ENCODE measurements around the gene SCYL1. TPM values are rescaled to one million over a fixed set of nuclear protein-coding genes. Genes with fewer than 3 reads are reported as not detected.

Gene SCYL1

GRCh38 chr11:65584723-65585171 is 59.9 kb downstream of the SCYL1 start:
- H3K9ac ChIP-seq (ENCODE audit: low read length), result no peak overlapping the region
- H3K27me3 ChIP-seq (ENCODE audit: insufficient read depth, low read length, poor library complexity), result peaks cover 2% of the 10 kb centered on the region
- no peak overlapping the region for H3K4me3 ChIP-seq (ENCODE audit: low read length)
- no peak overlapping the region for H3K27ac ChIP-seq (ENCODE audit: low read depth, low read length)
- H4K5ac ChIP-seq (ENCODE audit: low read length), result no peak overlapping the region
- no peaks in the 10 kb centered on the region for H3K79me1 ChIP-seq (ENCODE audit: low read length)
- H2BK5ac ChIP-seq (ENCODE audit: low read length), result no peak overlapping the region
- H3K4me1 ChIP-seq (ENCODE audit: control insufficient read depth, low read depth, low read length), result no peaks in the 10 kb centered on the region
- H2BK120ac ChIP-seq (ENCODE audit: low read depth, low read length), result no peak overlapping the region
- H3K18ac ChIP-seq (ENCODE audit: low read length), result no peak overlapping the region
- no peak overlapping the region for H3K56ac ChIP-seq (ENCODE audit: low read length)
- H3K36me3 ChIP-seq (ENCODE audit: control insufficient read depth, insufficient read depth, low read length), result no peaks in the 10 kb centered on the region
- no CpG with 5 or more reads among the region's 46 CpGs for WGBS (ENCODE audit: extremely low coverage, insufficient coverage, low lambda C conversion rate)
- no peak overlapping the region for H2AK5ac ChIP-seq (ENCODE audit: low read length)
- no peak overlapping the region for H3K4ac ChIP-seq (ENCODE audit: low read depth, low read length)
- no peak for DNase-seq
- H3K23ac ChIP-seq (ENCODE audit: low read length), result no peak overlapping the region
- H3K4me2 ChIP-seq (ENCODE audit: low read length), result no peak overlapping the region
- H2BK15ac ChIP-seq (replicated peaks; ENCODE audit: low read depth), result no peak overlapping the region
- no peak overlapping the region for H4K8ac ChIP-seq (ENCODE audit: low read depth, low read length)
- no peaks in the 10 kb centered on the region for H3K79me2 ChIP-seq (ENCODE audit: control insufficient read depth, insufficient read depth, low read length)

- Histone ChIP-seq H3K79me2 (ENCODE audit: control insufficient read depth, insufficient read depth, low read length) (no peaks in the 10 kb centered on the region), H3K27ac (ENCODE audit: low read depth, low read length) (no peak overlapping the region), H2BK15ac (replicated peaks; ENCODE audit: low read depth) (no peak overlapping the region), H3K4me2 (ENCODE audit: low read length) (no peak overlapping the region), H3K4me1 (ENCODE audit: control insufficient read depth, low read depth, low read length) (no peaks in the 10 kb centered on the region), H2AK5ac (ENCODE audit: low read length) (no peak overlapping the region), H4K5ac (ENCODE audit: low read length) (no peak overlapping the region), H2BK5ac (ENCODE audit: low read length) (no peak overlapping the region), H3K23ac (ENCODE audit: low read length) (no peak overlapping the region), H3K27me3 (ENCODE audit: insufficient read depth, low read length, poor library complexity) (peaks cover 2% of the 10 kb centered on the region), H3K4me3 (ENCODE audit: low read length) (no peak overlapping the region), H3K4ac (ENCODE audit: low read depth, low read length) (no peak overlapping the region), H3K18ac (ENCODE audit: low read length) (no peak overlapping the region), H3K36me3 (ENCODE audit: control insufficient read depth, insufficient read depth, low read length) (no peaks in the 10 kb centered on the region), H3K79me1 (ENCODE audit: low read length) (no peaks in the 10 kb centered on the region), H3K56ac (ENCODE audit: low read length) (no peak overlapping the region), H4K8ac (ENCODE audit: low read depth, low read length) (no peak overlapping the region), H2BK120ac (ENCODE audit: low read depth, low read length) (no peak overlapping the region), H3K9ac (ENCODE audit: low read length) (no peak overlapping the region)
- no peak for DNase-seq
- WGBS (ENCODE audit: extremely low coverage, insufficient coverage, low lambda C conversion rate), result no CpG with 5 or more reads among the region's 51 CpGs
Measured at GRCh38 chr11:65585396-65586246, 60.7 kb downstream of the SCYL1 start.

GRCh38 chr11:65586247-65586630 is 61.4 kb downstream of the SCYL1 start:
- no peak overlapping the region for H3K9ac ChIP-seq (ENCODE audit: low read length)
- peaks cover 2% of the 10 kb centered on the region for H3K27me3 ChIP-seq (ENCODE audit: insufficient read depth, low read length, poor library complexity)
- no peaks in the 10 kb centered on the region for H3K4me1 ChIP-seq (ENCODE audit: control insufficient read depth, low read depth, low read length)
- H3K23ac ChIP-seq (ENCODE audit: low read length), result no peak overlapping the region
- H2BK120ac ChIP-seq (ENCODE audit: low read depth, low read length), result no peak overlapping the region
- no peak overlapping the region for H2BK15ac ChIP-seq (replicated peaks; ENCODE audit: low read depth)
- H3K36me3 ChIP-seq (ENCODE audit: control insufficient read depth, insufficient read depth, low read length), result no peaks in the 10 kb centered on the region
- no peak overlapping the region for H3K18ac ChIP-seq (ENCODE audit: low read length)
- H3K79me1 ChIP-seq (ENCODE audit: low read length), result no peaks in the 10 kb centered on the region
- peak overlapping the region; percentile 31 for H3K56ac ChIP-seq (ENCODE audit: low read length)
- no peak overlapping the region for H4K8ac ChIP-seq (ENCODE audit: low read depth, low read length)
- no peak overlapping the region for H3K4me3 ChIP-seq (ENCODE audit: low read length)
- no peak for DNase-seq
- H3K4ac ChIP-seq (ENCODE audit: low read depth, low read length), result no peak overlapping the region
- no peak overlapping the region for H3K4me2 ChIP-seq (ENCODE audit: low read length)
- H2AK5ac ChIP-seq (ENCODE audit: low read length), result no peak overlapping the region
- no CpG with 5 or more reads among the region's 4 CpGs for WGBS (ENCODE audit: extremely low coverage, insufficient coverage, low lambda C conversion rate)
- H2BK5ac ChIP-seq (ENCODE audit: low read length), result no peak overlapping the region
- no peak overlapping the region for H4K5ac ChIP-seq (ENCODE audit: low read length)
- no peaks in the 10 kb centered on the region for H3K79me2 ChIP-seq (ENCODE audit: control insufficient read depth, insufficient read depth, low read length)
- no peak overlapping the region for H3K27ac ChIP-seq (ENCODE audit: low read depth, low read length)

- no peak overlapping the region for H4K5ac ChIP-seq (ENCODE audit: low read length)
- peak; percentile 68 for DNase-seq
- no peak overlapping the region for H3K9ac ChIP-seq (ENCODE audit: low read length)
- H3K23ac ChIP-seq (ENCODE audit: low read length), result no peak overlapping the region
- H3K4ac ChIP-seq (ENCODE audit: low read depth, low read length), result no peak overlapping the region
- no CpG with 5 or more reads among the region's 2 CpGs for WGBS (ENCODE audit: extremely low coverage, insufficient coverage, low lambda C conversion rate)
- no peaks in the 10 kb centered on the region for H3K36me3 ChIP-seq (ENCODE audit: control insufficient read depth, insufficient read depth, low read length)
- no peak overlapping the region for H3K4me2 ChIP-seq (ENCODE audit: low read length)
- H3K27me3 ChIP-seq (ENCODE audit: insufficient read depth, low read length, poor library complexity), result peaks cover 2% of the 10 kb centered on the region
- no peaks in the 10 kb centered on the region for H3K79me2 ChIP-seq (ENCODE audit: control insufficient read depth, insufficient read depth, low read length)
- H3K79me1 ChIP-seq (ENCODE audit: low read length), result no peaks in the 10 kb centered on the region
- H2BK120ac ChIP-seq (ENCODE audit: low read depth, low read length), result no peak overlapping the region
- H4K8ac ChIP-seq (ENCODE audit: low read depth, low read length), result no peak overlapping the region
- no peak overlapping the region for H3K27ac ChIP-seq (ENCODE audit: low read depth, low read length)
- no peaks in the 10 kb centered on the region for H3K4me1 ChIP-seq (ENCODE audit: control insufficient read depth, low read depth, low read length)
- H2BK15ac ChIP-seq (replicated peaks; ENCODE audit: low read depth), result no peak overlapping the region
- H3K56ac ChIP-seq (ENCODE audit: low read length), result peak overlapping the region; percentile 31
- no peak overlapping the region for H2BK5ac ChIP-seq (ENCODE audit: low read length)
- no peak overlapping the region for H2AK5ac ChIP-seq (ENCODE audit: low read length)
- no peak overlapping the region for H3K18ac ChIP-seq (ENCODE audit: low read length)
- no peak overlapping the region for H3K4me3 ChIP-seq (ENCODE audit: low read length)
Measured at GRCh38 chr11:65586676-65587075, 61.8 kb downstream of the SCYL1 start.

Small RNA genes within 50 kb of the gene (small RNA-seq; reads per million reads assigned to genes)
- gene AP001362.1 (ENCODE audit: insufficient read depth) (not detected), gene RF01684 (ENCODE audit: insufficient read depth) (not detected)

All from mesendoderm (in vitro differentiated cells).